PC-3 (cell line): ENCODE results near the gene ABCF3. TPM values are rescaled to one million over a fixed set of nuclear protein-coding genes. Genes with fewer than 3 reads are reported as not detected.

Source experiments
- ATAC-seq: fragments of 200-7000 bp; cut with Tn5 transposase; 2 replicates; pipeline ENCODE4 v1.9.1; 2020; ENCODE audit warnings: mild to moderate bottlenecking, moderate library complexity
- BruUV-seq: library from RNA; stranded (reverse); fragments of 400-500 nt; replicated peaks from 2 replicates; lab custom pipeline; 2021; lab: Mats Ljungman, UMichigan
- CTCF ChIA-PET: fragments of 300-600 bp; sonication (Branson Sonifier 250); formaldehyde crosslinking; loops from one replicate; lab custom pipeline; 2022; ENCODE audit warnings: antibody characterized with exemption; lab: Charles Lee
- POLR2A ChIA-PET: fragments of 300-600 bp; sonication (Branson Sonifier 250); formaldehyde crosslinking; loops from one replicate; lab custom pipeline; 2022; ENCODE audit warnings: antibody characterized with exemption; ENCODE audit not compliant: unreplicated experiment; lab: Charles Lee
- DNase-seq: peaks from one replicate; pipeline ENCODE4 v3.0.0-alpha.2; 2015
- H2AFZ ChIP-seq: fragments of 300-600 bp; sonication (generic); 2 replicates; pipeline ENCODE4 v1.6.0; 2016; ENCODE audit warnings: antibody characterized with exemption, low read length
- H3F3A ChIP-seq: fragments of 300-600 bp; sonication (generic); one replicate; pipeline ENCODE4 v1.6.0; 2017; ENCODE audit warnings: antibody characterized with exemption, low read length, control low read depth, mild to moderate bottlenecking; ENCODE audit not compliant: unreplicated experiment
- H3K27ac ChIP-seq: fragments of 300-600 bp; sonication (generic); 2 replicates; pipeline ENCODE4 v1.5.1; 2016; ENCODE audit warnings: mild to moderate bottlenecking, low read length
- H3K27me3 ChIP-seq: fragments of 300-600 bp; sonication (generic); 2 replicates; pipeline ENCODE4 v1.6.1; 2016; ENCODE audit warnings: low read length, mixed read lengths
- H3K36me3 ChIP-seq: fragments of 300-600 bp; sonication (generic); 2 replicates; pipeline ENCODE4 v1.6.1; 2016; ENCODE audit warnings: low read depth, mixed run types, low read length, mixed read lengths
- H3K4me1 ChIP-seq: fragments of 300-600 bp; sonication (generic); 2 replicates; pipeline ENCODE4 v1.5.1; 2016; ENCODE audit warnings: low read length; ENCODE audit not compliant: insufficient read depth
- H3K4me2 ChIP-seq: fragments of 300-600 bp; sonication (generic); 2 replicates; pipeline ENCODE4 v1.6.0; 2016; ENCODE audit warnings: low read length
- H3K4me3 ChIP-seq: fragments of 300-600 bp; sonication (generic); 2 replicates; pipeline ENCODE4 v1.5.1; 2016; ENCODE audit warnings: mild to moderate bottlenecking, low read length, mixed read lengths
- H3K79me2 ChIP-seq: fragments of 300-600 bp; sonication (generic); 2 replicates; pipeline ENCODE4 v1.6.1; 2017; ENCODE audit warnings: low read length, mixed read lengths
- H3K9ac ChIP-seq: fragments of 300-600 bp; sonication (generic); 2 replicates; pipeline ENCODE4 v1.6.0; 2016; ENCODE audit warnings: mild to moderate bottlenecking, low read length
- H3K9me2 ChIP-seq: fragments of 300-600 bp; sonication (generic); replicated peaks from 2 replicates; pipeline ENCODE4 v1.6.1; 2016; ENCODE audit warnings: mixed run types, low read length, mixed read lengths
- H3K9me3 ChIP-seq: fragments of 300-600 bp; sonication (generic); 2 replicates; pipeline ENCODE4 v1.6.1; 2016; ENCODE audit warnings: low read length, mixed read lengths
- H4K20me1 ChIP-seq: fragments of 300-600 bp; sonication (generic); 2 replicates; pipeline ENCODE4 v1.6.1; 2016; ENCODE audit warnings: low read length, mixed read lengths
- EZH2 ChIP-seq: fragments of 300-600 bp; sonication (generic); IDR thresholded peaks from one replicate; pipeline ENCODE4 v1.6.1; 2017; ENCODE audit warnings: antibody characterized with exemption, mild to moderate bottlenecking, low read length; ENCODE audit not compliant: unreplicated experiment
- EZH2phosphoT487 ChIP-seq: fragments of 300-600 bp; sonication (generic); IDR thresholded peaks from 2 replicates; pipeline ENCODE4 v1.6.1; 2018; ENCODE audit warnings: mild to moderate bottlenecking, antibody characterized with exemption, low read length, borderline replicate concordance
- intact Hi-C: fragments of 100-400 bp; cut with micrococcal nuclease; formaldehyde crosslinking; loops from 2 replicates; pipeline ENCODE4 v1.9.0; 2023
- total RNA-seq: library from RNA; depleted of rRNA; stranded (reverse); fragments of >200 nt; gene quantifications from 2 replicates; pipeline ENCODE4 v1.2.3, GENCODE V29; 2014
- TF ChIP-seq, protein P1 (sequence below): fragments of 300-600 bp; sonication (generic); conservative IDR thresholded peaks from 2 replicates; pipeline ENCODE4 v1.5.1; 2017; ENCODE audit warnings: antibody characterized with exemption, low read depth, mild to moderate bottlenecking, low read length

Gene ABCF3
- total RNA-seq, 1 experiment from 2014 or later = 85.5 TPM

DNA sequence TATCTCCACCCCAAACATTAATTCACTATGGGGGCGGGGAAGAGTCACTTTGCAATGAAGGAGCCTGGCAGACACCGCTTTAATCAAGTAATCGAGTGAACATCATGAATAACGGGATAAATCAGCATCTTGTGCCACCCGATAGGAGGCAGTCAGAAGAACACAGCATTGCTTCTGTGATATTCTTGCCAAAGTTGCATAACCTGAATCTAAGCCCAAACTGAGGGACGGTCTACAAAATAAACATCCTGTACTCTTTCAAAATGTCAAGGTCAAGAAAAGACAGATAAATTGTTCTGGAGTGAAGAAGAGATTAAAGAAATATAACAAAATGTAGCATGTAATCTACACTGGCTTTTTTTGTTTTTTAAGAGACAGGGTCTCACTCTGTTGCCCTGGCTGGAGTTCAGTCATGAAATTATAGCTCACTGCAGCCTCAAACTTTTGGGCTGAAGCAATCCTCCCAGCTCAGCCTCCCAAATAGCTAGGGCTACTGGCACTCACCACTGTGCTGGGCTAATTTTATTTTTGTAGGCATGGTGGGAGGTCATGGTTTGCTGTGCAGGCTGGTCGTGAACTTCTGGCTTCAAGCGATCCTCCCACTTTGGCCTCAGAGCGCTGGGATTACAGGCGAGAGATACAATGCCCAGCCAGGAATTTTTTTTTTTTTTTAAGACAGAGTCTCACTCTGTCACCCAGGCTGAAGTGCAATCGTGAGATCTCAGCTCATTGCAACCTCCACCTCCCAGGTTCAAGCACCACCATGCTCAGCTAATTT, 23.3 kb downstream of the ABCF3 start:
- Histone ChIP-seq H3K27me3 (peaks cover 22% of the 10 kb centered on the region), H4K20me1 (no peaks in the 10 kb centered on the region), H3K79me2 (no peaks in the 10 kb centered on the region), H3K9me2 (no peaks in the 10 kb centered on the region), H3K27ac (no peak overlapping the region), H3K4me3 (no peak overlapping the region), H3K4me1 (no peaks in the 10 kb centered on the region), H3K9me3 (no peaks in the 10 kb centered on the region), H3K36me3 (no peaks in the 10 kb centered on the region), H3K9ac (no peak overlapping the region), H3F3A (no peaks in the 10 kb centered on the region), H2AFZ (no peak overlapping the region), H3K4me2 (no peak overlapping the region)
- ATAC-seq (no peak), DNase-seq (no peak)
- intact Hi-C loops = no loop called here
- TF ChIP-seq EZH2phosphoT487 = no peak
- TF ChIP-seq, protein P1, sequence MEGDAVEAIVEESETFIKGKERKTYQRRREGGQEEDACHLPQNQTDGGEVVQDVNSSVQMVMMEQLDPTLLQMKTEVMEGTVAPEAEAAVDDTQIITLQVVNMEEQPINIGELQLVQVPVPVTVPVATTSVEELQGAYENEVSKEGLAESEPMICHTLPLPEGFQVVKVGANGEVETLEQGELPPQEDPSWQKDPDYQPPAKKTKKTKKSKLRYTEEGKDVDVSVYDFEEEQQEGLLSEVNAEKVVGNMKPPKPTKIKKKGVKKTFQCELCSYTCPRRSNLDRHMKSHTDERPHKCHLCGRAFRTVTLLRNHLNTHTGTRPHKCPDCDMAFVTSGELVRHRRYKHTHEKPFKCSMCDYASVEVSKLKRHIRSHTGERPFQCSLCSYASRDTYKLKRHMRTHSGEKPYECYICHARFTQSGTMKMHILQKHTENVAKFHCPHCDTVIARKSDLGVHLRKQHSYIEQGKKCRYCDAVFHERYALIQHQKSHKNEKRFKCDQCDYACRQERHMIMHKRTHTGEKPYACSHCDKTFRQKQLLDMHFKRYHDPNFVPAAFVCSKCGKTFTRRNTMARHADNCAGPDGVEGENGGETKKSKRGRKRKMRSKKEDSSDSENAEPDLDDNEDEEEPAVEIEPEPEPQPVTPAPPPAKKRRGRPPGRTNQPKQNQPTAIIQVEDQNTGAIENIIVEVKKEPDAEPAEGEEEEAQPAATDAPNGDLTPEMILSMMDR = no peak
- TF ChIP-seq EZH2 = no peak
- BruUV-seq = no TSS peak
- ChIA-PET POLR2A (no interaction called here), CTCF (no interaction called here)

- POLR2A ChIA-PET = no interaction called here
- Histone ChIP-seq H3K4me3 (no peak overlapping the region), H3K9ac (no peak overlapping the region), H3K4me1 (no peaks in the 10 kb centered on the region), H3F3A (no peaks in the 10 kb centered on the region), H3K9me3 (no peaks in the 10 kb centered on the region), H3K27me3 (peaks cover 14% of the 10 kb centered on the region), H3K79me2 (no peaks in the 10 kb centered on the region), H3K4me2 (no peak overlapping the region), H3K9me2 (no peaks in the 10 kb centered on the region), H2AFZ (no peak overlapping the region), H3K36me3 (no peaks in the 10 kb centered on the region), H3K27ac (no peak overlapping the region), H4K20me1 (no peaks in the 10 kb centered on the region)
- CTCF ChIA-PET = no interaction called here
- no peak for DNase-seq
- no peak for ATAC-seq
- intact Hi-C loops = no loop called here
- no peak for TF ChIP-seq EZH2
- TF ChIP-seq EZH2phosphoT487 = no peak
- TF ChIP-seq, protein P1 = no peak
- BruUV-seq = no TSS peak
Observed at GRCh38 chr3:184211297-184211696, 25.3 kb downstream of the ABCF3 start.

GRCh38 chr3:184211718-184212117, 25.7 kb downstream of the ABCF3 start:
- H3K4me3 ChIP-seq = no peak overlapping the region
- H3K9ac ChIP-seq = no peak overlapping the region
- no peaks in the 10 kb centered on the region for H3K9me2 ChIP-seq
- DNase-seq = no peak
- no peaks in the 10 kb centered on the region for H3K4me1 ChIP-seq
- intact Hi-C loops = no loop called here
- H3K4me2 ChIP-seq = no peak overlapping the region
- no peaks in the 10 kb centered on the region for H4K20me1 ChIP-seq
- H3K27ac ChIP-seq = no peak overlapping the region
- CTCF ChIA-PET = no interaction called here
- TF ChIP-seq, protein P1 = no peak
- TF ChIP-seq EZH2 = no peak
- TF ChIP-seq EZH2phosphoT487 = no peak
- no TSS peak for BruUV-seq
- POLR2A ChIA-PET = interaction anchor here (0.7 kb wide), 1 partner anchor 50 kb away, joined by 3 read pairs; no protein-coding TSS in a partner anchor
- peaks cover 10% of the 10 kb centered on the region for H3K27me3 ChIP-seq
- no peaks in the 10 kb centered on the region for H3K9me3 ChIP-seq
- H3F3A ChIP-seq = no peaks in the 10 kb centered on the region
- no peak overlapping the region for H2AFZ ChIP-seq
- H3K79me2 ChIP-seq = no peaks in the 10 kb centered on the region
- ATAC-seq = no peak
- H3K36me3 ChIP-seq = no peaks in the 10 kb centered on the region
